Brain microvascular endothelial cell (primary cell): Measurements from ENCODE around the gene SLC26A11.
A peak's percentile ranks its signal among the peaks of the same experiment; 100 is the strongest.

Experiments
- DNase-seq: peaks from one replicate; pipeline ENCODE4 v3.0.0-alpha.2; 2020
- H3K27ac ChIP-seq: fragments of 250-450 bp; sonication (Bioruptor Pico); 2 replicates; pipeline ENCODE4 v1.5.1; 2020; ENCODE audit warnings: mild to moderate bottlenecking, moderate library complexity
- H3K27me3 ChIP-seq: fragments of 250-450 bp; sonication (Bioruptor Pico); replicated peaks from 2 replicates; pipeline ENCODE4 v1.5.1; 2020; ENCODE audit warnings: mild to moderate bottlenecking
- H3K36me3 ChIP-seq: fragments of 250-450 bp; sonication (Bioruptor Pico); replicated peaks from 2 replicates; pipeline ENCODE4 v1.5.1; 2020; ENCODE audit warnings: mild to moderate bottlenecking
- H3K4me3 ChIP-seq: 2 replicates; pipeline ENCODE4 v1.5.1; 2011; ENCODE audit warnings: low read depth, mild to moderate bottlenecking, control low read depth, low read length, moderate library complexity
- CTCF ChIP-seq: IDR thresholded peaks from 2 replicates; pipeline ENCODE4 v1.5.1; 2011; ENCODE audit warnings: low read depth, mild to moderate bottlenecking, moderate library complexity, low read length, control low read depth, inconsistent platforms; ENCODE audit errors: missing control alignments
- in situ Hi-C: cut with HindIII; loops from 2 replicates; pipeline ENCODE4 v1.10.0; 2017; ENCODE audit warnings: low sequenced_read_pairs, low pct_ligation_motif_present

SLC26A11 gene

GRCh38 chr17:80177986-80178595 is 42.1 kb upstream of the SLC26A11 start:
- TF ChIP-seq CTCF, result no peak
- Histone ChIP-seq H3K27me3 (peaks cover 4% of the 10 kb centered on the region), H3K36me3 (no peaks in the 10 kb centered on the region), H3K27ac (no peak overlapping the region), H3K4me3 (no peak overlapping the region)
- peak; percentile 10 for DNase-seq
- in situ Hi-C loops, result no loop called here

- H3K27ac ChIP-seq, result no peak overlapping the region
- H3K4me3 ChIP-seq, result no peak overlapping the region
- H3K27me3 ChIP-seq, result peaks cover 4% of the 10 kb centered on the region
- no peak for TF ChIP-seq CTCF
- in situ Hi-C loops, result no loop called here
- no peaks in the 10 kb centered on the region for H3K36me3 ChIP-seq
- no peak for DNase-seq
Observed at GRCh38 chr17:80180192-80180591, 40.0 kb upstream of the SLC26A11 start.

- H3K27ac ChIP-seq, result no peak overlapping the region
- TF ChIP-seq CTCF, result no peak
- no peaks in the 10 kb centered on the region for H3K36me3 ChIP-seq
- no peak for DNase-seq
- no peak overlapping the region for H3K4me3 ChIP-seq
- H3K27me3 ChIP-seq, result peaks cover 4% of the 10 kb centered on the region
- in situ Hi-C loops, result no loop called here
Observed at GRCh38 chr17:80181431-80181830, 38.8 kb upstream of the SLC26A11 start.

- peaks cover 4% of the 10 kb centered on the region for H3K27me3 ChIP-seq
- H3K36me3 ChIP-seq, result no peaks in the 10 kb centered on the region
- H3K27ac ChIP-seq, result no peak overlapping the region
- no peak overlapping the region for H3K4me3 ChIP-seq
- no peak for DNase-seq
- TF ChIP-seq CTCF, result no peak
- in situ Hi-C loops, result no loop called here
Observed at GRCh38 chr17:80182118-80182844, 37.9 kb upstream of the SLC26A11 start.

- Histone ChIP-seq H3K27me3 (peaks cover 4% of the 10 kb centered on the region), H3K36me3 (no peaks in the 10 kb centered on the region), H3K27ac (no peak overlapping the region), H3K4me3 (no peak overlapping the region)
- TF ChIP-seq CTCF, result no peak
- DNase-seq, result no peak
- in situ Hi-C loops, result no loop called here
Observed at GRCh38 chr17:80182845-80183223, 37.4 kb upstream of the SLC26A11 start.
